ENCODE data around the gene KRT15.

The KRT15 gene

DNA sequence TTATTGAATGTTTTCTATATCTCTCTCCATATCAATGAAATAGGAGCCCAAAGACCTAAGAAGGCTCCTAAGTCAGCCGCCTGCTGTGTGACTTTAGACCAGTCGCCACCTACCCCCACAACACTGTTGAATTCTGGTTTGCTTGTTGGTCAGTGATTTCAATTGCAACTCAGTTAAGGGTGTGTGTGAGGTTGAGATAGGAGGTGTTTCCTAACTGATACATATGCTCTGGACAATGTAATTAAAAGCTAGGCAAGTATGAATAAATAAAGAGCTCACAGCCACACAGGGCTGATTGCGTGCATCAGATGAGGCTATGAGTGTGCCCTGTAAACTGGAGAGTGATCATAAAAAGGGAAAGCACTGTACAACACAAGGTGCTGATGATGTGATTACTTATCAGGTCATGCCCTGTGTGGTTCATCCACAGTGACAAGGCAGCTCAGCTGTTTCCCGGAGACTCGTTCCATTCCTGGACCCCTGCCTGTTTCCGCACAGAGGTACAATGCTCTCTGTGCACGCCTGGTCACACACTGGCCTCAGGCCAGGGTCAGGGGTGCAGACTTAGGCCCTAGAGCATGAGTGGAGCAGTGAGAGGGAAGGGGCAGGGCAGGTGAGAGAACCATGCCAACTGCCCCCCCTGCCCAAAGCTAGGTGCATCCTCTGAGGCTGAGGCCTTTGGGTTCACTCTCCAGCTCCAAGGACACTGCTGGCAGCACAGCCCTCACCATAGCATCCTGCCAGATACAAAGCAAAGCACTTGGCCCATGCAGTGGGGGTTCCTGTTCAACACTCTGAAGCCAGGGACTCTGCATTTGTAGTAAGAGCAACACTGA, 34.5 kb downstream of the KRT15 start:
- Histone ChIP-seq H3K27me3 (ENCODE audit: insufficient read depth, low read depth, severe bottlenecking) (peaks cover 51% of the 10 kb centered on the region), H3K27ac (no peak overlapping the region), H3K36me3 (no peaks in the 10 kb centered on the region), H3K9me3 (ENCODE audit: severe bottlenecking) (no peaks in the 10 kb centered on the region), H3K4me3 (ENCODE audit: low read depth, low read length) (no peak overlapping the region)
- TF ChIP-seq, protein P1, sequence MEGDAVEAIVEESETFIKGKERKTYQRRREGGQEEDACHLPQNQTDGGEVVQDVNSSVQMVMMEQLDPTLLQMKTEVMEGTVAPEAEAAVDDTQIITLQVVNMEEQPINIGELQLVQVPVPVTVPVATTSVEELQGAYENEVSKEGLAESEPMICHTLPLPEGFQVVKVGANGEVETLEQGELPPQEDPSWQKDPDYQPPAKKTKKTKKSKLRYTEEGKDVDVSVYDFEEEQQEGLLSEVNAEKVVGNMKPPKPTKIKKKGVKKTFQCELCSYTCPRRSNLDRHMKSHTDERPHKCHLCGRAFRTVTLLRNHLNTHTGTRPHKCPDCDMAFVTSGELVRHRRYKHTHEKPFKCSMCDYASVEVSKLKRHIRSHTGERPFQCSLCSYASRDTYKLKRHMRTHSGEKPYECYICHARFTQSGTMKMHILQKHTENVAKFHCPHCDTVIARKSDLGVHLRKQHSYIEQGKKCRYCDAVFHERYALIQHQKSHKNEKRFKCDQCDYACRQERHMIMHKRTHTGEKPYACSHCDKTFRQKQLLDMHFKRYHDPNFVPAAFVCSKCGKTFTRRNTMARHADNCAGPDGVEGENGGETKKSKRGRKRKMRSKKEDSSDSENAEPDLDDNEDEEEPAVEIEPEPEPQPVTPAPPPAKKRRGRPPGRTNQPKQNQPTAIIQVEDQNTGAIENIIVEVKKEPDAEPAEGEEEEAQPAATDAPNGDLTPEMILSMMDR (IDR thresholded peaks at IDR 0.05; ENCODE audit: low read depth, low read length): no peak
- DNase-seq: no peak

DNA sequence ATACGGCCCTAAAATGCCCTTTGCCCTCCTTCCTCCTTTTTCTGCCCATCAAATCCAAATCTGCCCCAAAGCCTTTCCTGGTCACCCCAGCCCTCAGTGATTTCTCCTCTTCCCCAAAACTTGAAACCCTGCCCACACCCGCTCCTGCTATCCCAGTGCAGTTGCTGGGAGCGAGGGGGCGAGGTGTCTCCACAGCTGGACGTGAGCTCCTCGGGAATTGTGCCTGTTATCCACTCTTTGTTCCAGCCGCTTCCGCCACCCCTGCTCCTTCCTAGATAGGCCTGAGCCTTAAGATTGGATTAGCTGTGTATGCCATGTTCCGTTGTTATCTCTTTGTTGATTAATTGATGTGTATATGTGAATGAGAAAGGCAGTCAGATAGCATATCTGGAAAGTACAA, 35.2 kb downstream of the KRT15 start:
- Histone ChIP-seq H3K27ac (no peak overlapping the region), H3K9me3 (ENCODE audit: severe bottlenecking) (no peaks in the 10 kb centered on the region), H3K4me3 (ENCODE audit: low read depth, low read length) (no peak overlapping the region), H3K27me3 (ENCODE audit: insufficient read depth, low read depth, severe bottlenecking) (peaks cover 58% of the 10 kb centered on the region), H3K36me3 (no peaks in the 10 kb centered on the region)
- TF ChIP-seq, protein P1 (IDR thresholded peaks at IDR 0.05; ENCODE audit: low read depth, low read length): no peak
- DNase-seq: no peak

DNA sequence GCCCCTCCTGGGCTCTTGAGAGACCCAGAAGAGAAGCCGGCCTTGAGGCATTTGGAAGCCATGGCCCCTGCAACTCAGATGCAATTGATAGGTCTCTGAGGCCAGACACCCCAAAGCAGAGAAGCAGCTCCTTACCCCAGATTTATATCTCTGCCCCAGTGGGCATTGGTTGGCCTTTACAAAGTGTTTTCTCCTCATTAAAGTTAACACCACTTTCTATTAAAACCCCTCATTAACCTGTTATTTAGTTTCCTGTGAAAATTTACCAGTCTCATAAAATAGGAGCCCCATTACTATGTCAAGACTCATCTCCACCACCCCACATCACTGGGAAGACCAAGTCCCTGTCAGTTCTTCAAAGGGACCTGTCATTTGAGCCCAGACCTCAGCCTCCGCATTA, 37.7 kb downstream of the KRT15 start, which contains the start of gene KRT35:
Gene KRT35, minus strand, starts transcription at position 116 of the 400 bp plus-strand sequence. Its CDS starts 54 bp downstream, at position 62.
- DNase-seq: no peak
- H3K27ac ChIP-seq: no peak within 1 kb of the TSS
- peaks cover 78% of the 10 kb centered on the region for H3K27me3 ChIP-seq (ENCODE audit: insufficient read depth, low read depth, severe bottlenecking)
- no peaks in the 10 kb centered on the region for H3K9me3 ChIP-seq (ENCODE audit: severe bottlenecking)
- no peaks in the 10 kb centered on the region for H3K36me3 ChIP-seq
- TF ChIP-seq, protein P1 (IDR thresholded peaks at IDR 0.05; ENCODE audit: low read depth, low read length): no peak
- H3K4me3 ChIP-seq (ENCODE audit: low read depth, low read length): no peak within 1 kb of the TSS

DNA sequence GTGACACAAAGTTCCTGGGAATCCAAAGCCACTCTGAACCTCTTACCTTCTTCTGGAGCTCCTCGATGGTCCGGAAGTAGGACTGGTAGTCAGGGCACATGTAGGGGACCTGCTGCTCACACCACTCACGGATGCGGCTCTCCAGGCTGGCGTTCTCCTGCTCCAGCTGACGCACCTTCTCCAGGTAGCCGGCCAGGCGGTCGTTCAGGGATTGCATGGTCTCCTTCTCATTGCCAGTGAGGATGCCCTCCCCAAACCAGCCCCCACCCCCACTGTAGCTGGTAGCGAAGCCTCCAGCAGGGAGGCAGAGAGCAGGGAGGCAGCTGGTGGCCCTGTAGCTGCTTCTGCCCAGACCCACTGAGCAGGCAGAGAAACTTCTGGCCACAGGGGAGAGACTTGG, 38.1 kb downstream of the KRT15 start:
- Histone ChIP-seq H3K4me3 (ENCODE audit: low read depth, low read length) (no peak overlapping the region), H3K27ac (no peak overlapping the region), H3K27me3 (ENCODE audit: insufficient read depth, low read depth, severe bottlenecking) (peaks cover 82% of the 10 kb centered on the region), H3K36me3 (no peaks in the 10 kb centered on the region), H3K9me3 (ENCODE audit: severe bottlenecking) (no peaks in the 10 kb centered on the region)
- no peak for DNase-seq
- TF ChIP-seq, protein P1 (IDR thresholded peaks at IDR 0.05; ENCODE audit: low read depth, low read length): no peak

DNA sequence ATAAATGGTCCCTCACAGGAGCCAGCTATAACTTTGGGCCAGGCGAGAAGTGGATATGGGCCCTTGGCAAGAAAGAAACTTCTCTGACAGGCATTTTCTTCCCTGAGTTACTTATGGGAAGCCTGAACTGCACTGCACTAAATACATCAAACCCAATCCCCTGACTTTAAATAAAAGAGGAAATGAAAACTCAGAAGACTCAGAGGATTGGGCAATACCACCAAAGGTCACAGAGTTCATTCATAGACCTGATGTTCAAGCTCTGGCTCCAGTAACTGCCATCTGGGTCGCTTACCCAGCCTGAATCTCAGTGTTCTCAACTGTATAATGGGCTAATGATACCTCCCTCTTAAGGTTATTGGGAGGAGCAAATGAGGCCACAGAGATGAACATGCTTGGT, 38.6 kb downstream of the KRT15 start:
- DNase-seq: no peak
- no peaks in the 10 kb centered on the region for H3K36me3 ChIP-seq
- H3K4me3 ChIP-seq (ENCODE audit: low read depth, low read length): no peak overlapping the region
- H3K27me3 ChIP-seq (ENCODE audit: insufficient read depth, low read depth, severe bottlenecking): peaks cover 85% of the 10 kb centered on the region
- no peak overlapping the region for H3K27ac ChIP-seq
- TF ChIP-seq, protein P1 (IDR thresholded peaks at IDR 0.05; ENCODE audit: low read depth, low read length): no peak
- no peaks in the 10 kb centered on the region for H3K9me3 ChIP-seq (ENCODE audit: severe bottlenecking)
